CD4-positive, alpha-beta T cell treated with Interleukin-15 for 1 hour (primary cell): Measurements from ENCODE around the gene FBXO40.
"Not testable (repeated sequence)": the region's sequence is repeated elsewhere in the genome, so short reads cannot be mapped to it uniquely, and the experiment has no call there.

Experiments
- DNase-seq: peaks from one replicate; pipeline ENCODE4 v3.0.0-alpha.2; 2020

The FBXO40 gene

GRCh38 chr3:121592856-121593702, at the start of gene FBXO40:
TSS of gene FBXO40 (plus strand) at chr3:121593379. CDS start at chr3:121620576, 27,197 bp downstream.
- DNase-seq, result no peak

GRCh38 chr3:121545049-121545573, 48.1 kb upstream of the FBXO40 start:
- DNase-seq, result no peak

GRCh38 chr3:121545574-121546455, 47.4 kb upstream of the FBXO40 start, which contains the start of gene POLQ:
TSS of gene POLQ (minus strand) at chr3:121545988. CDS start at chr3:121545877, 111 bp downstream.
- DNase-seq, result peak; percentile 91

GRCh38 chr3:121552379-121552778, 40.8 kb upstream of the FBXO40 start:
- no peak for DNase-seq

- no peak for DNase-seq
These were observed 40.4 kb upstream of the FBXO40 start for GRCh38 chr3:121552797-121553196.

GRCh38 chr3:121557426-121557934, 35.7 kb upstream of the FBXO40 start:
- no peak for DNase-seq

- no peak for DNase-seq
These were observed 31.0 kb upstream of the FBXO40 start for GRCh38 chr3:121562148-121562547.

- DNase-seq, result no peak
These were observed 26.4 kb upstream of the FBXO40 start for GRCh38 chr3:121566773-121567172.

- DNase-seq, result no peak
These were observed 25.5 kb upstream of the FBXO40 start, which contains the start of gene ARGFX for GRCh38 chr3:121567649-121568048. TSS of gene ARGFX (plus strand) at chr3:121567949. CDS start at chr3:121570714, 2,765 bp downstream.

- DNase-seq, result no peak
These were observed 18.7 kb upstream of the FBXO40 start for GRCh38 chr3:121574449-121574848.

- DNase-seq, result no peak
These were observed 11.5 kb upstream of the FBXO40 start for GRCh38 chr3:121581691-121582090.

- no peak for DNase-seq
These were observed 8.8 kb upstream of the FBXO40 start for GRCh38 chr3:121584418-121584817.

- DNase-seq, result not testable (repeated sequence)
These were observed 627 bp downstream of the FBXO40 start for GRCh38 chr3:121593806-121594205.

GRCh38 chr3:121594850-121595249, 1.7 kb downstream of the FBXO40 start:
- DNase-seq, result no peak

GRCh38 chr3:121595765-121596406, 2.7 kb downstream of the FBXO40 start:
- DNase-seq, result no peak

GRCh38 chr3:121598564-121598963, 5.4 kb downstream of the FBXO40 start:
- DNase-seq, result no peak

GRCh38 chr3:121599900-121600299, 6.7 kb downstream of the FBXO40 start:
- DNase-seq, result not testable (repeated sequence)

GRCh38 chr3:121601212-121601812, 8.1 kb downstream of the FBXO40 start:
- no peak for DNase-seq

GRCh38 chr3:121604759-121605158, 11.6 kb downstream of the FBXO40 start:
- no peak for DNase-seq

GRCh38 chr3:121606106-121606505, 12.9 kb downstream of the FBXO40 start:
- no peak for DNase-seq

- no peak for DNase-seq
These were observed 26.5 kb downstream of the FBXO40 start for GRCh38 chr3:121619691-121620090.

GRCh38 chr3:121621491-121621890, 28.3 kb downstream of the FBXO40 start:
- DNase-seq, result no peak
